Left kidney (tissue), 2 donors: ENCODE measurements around the gene UNC119B. TPM values are rescaled to one million over a fixed set of nuclear protein-coding genes. Genes with fewer than 3 reads are reported as not detected.

Source experiments
- DNase-seq: peaks from one replicate; pipeline ENCODE4 v3.0.0-alpha.2; 2013
- polyA plus RNA-seq: library from polyadenylated mRNA; unstranded; fragments of 120-200 nt; gene quantifications from one replicate; pipeline ENCODE4 v1.2.1, GENCODE V29; 2013; ENCODE audit not compliant: insufficient read length

Gene UNC119B
- polyA plus RNA-seq, 1 donor = 82.4 TPM

DNA sequence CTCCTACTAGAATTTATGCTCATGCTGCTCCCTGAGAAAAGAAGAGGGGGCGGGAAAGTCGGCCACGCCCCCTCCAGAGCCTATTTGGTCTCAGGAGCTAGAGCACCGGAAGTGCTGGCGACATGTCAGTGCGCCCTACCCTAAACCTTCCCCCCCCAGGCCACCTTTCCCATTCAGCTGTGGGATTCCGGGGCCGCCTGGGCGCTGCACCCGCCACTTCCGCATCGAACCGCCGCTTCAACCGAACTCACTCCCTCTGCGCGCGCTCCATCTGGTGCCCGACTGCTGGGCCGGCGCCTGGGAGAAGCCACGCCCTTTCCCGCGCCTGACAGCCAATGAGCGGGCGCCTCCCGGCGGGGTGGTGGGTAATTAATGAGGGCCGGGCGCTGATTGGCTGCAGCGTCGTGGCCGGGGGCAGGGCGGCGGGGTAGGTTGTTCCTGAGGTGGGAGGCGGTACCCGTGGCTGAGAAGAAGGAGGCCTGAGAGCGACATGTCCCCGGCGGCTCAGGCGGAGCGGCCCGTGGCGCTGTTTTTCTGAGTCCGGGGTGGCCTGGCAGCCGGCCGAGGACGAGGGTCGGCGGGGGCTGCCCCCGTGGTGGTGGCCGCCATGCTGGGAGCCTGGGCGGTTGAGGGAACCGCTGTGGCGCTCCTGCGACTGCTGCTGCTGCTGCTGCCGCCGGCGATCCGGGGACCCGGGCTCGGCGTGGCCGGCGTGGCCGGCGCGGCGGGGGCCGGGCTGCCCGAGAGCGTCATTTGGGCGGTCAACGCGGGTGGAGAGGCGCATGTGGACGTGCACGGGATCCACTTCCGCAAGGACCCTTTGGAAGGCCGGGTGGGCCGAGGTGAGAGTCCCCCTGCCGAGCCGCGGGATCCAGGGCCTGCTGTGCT is 23.3 kb upstream of the UNC119B start, which contains the start of gene MLEC:
TSS of gene MLEC (plus strand) at position 460 of the 888 bp plus-strand sequence. CDS start at position 608, 148 bp downstream.
- DNase-seq = peak; percentile 97

DNA sequence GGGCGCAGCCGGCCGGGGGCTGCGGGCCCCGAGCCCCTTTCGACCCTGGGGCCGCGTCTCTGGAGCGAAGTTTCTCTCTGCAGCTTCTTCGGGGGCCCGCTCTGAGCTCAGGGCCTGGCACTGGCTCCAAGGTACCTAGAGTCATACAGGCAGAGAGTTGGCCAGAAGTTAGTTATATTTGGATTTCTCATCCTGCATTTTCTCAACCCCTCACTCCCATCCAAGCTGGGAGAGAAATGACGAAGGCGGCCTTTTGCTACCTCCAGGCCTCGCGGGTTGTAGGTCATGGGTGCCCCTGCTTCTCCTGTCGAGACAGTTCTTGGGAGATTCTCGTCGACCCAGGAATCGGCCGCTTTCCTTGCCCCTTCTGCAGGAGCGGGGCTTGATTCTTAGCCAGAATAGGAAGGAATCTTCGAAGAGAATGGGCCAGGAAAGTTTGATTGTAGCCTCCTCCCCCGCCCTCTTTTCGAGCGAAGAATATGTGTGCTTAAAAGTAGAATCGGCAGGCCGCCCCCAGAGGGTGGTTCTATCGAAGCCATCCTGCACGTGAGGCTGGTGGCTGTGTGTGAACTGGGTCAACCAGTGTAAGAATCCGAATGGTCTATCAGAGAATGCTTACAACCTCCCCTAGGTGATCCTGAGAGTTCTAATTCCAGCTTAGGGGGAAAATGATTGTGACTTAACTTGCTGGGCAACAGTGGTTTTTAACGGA is 22.5 kb upstream of the UNC119B start:
- DNase-seq = no peak

DNA sequence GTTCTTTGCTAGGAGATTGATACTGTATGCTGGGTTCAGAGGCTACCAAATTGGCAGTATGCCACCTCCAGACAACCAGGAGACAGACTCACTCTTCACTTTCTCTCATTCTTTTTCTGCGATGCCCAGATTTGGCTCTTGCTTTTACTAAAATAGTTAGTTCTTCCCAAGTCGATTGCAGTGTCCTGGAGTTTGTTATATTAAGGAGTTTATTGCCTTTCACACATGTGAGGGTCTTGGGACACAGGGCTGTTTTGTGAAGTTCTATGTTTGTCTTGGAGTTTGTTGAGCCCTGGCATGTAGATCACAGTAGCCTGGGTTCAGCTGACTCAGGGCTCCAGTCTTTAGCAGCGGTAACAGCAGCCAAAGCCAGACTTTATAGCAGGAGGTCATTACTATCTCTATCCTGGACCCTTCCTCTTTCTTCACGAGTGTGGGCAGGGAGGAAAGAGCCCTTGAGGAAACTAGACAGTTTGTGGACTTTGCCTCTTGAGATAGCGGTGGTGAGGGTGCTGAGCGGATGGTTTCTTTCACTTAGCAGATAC is 21.7 kb upstream of the UNC119B start:
- no peak for DNase-seq

- no peak for DNase-seq
Observed at GRCh38 chr12:120689397-120690082, 20.7 kb upstream of the UNC119B start.

DNA sequence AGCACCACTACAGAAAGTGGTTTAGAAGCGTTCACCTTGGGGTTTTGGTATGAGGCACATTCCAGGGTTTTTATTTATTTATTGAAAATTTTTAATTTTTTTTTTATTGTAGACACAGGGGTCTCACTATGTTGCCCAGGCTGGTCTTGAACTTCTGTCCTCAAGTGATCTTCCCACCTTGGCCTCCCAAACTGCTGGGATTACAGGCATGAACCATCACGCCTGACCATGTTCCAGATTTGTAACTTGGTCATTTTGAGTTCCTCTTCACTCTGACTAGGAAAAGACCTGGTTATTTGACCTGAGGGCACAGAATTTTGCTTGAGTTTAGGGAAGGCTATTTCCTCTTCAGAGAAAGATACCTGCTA is 20.2 kb upstream of the UNC119B start:
- DNase-seq = no peak

DNA sequence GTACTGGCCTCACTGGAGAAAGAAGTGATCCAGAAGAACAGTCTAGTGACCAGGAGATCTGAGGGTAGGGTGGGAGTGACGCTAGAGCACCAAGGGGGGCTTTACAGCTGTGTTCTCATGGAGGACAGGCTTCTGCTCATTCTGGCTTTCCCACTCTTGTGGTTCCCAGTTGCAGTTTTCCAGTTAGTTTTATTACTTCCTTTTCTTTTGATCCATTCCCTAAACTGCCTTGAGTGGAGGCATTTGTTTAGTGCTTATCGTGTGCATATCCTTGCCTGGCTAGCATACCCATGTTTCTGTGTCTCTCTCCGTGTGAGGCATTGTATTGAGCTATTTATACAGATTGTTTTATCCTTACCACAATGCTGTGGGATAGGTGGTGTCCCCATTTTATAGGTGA is 19.3 kb upstream of the UNC119B start:
- DNase-seq = no peak

GRCh38 chr12:120692524-120693033 is 17.7 kb upstream of the UNC119B start:
- DNase-seq = no peak

DNA sequence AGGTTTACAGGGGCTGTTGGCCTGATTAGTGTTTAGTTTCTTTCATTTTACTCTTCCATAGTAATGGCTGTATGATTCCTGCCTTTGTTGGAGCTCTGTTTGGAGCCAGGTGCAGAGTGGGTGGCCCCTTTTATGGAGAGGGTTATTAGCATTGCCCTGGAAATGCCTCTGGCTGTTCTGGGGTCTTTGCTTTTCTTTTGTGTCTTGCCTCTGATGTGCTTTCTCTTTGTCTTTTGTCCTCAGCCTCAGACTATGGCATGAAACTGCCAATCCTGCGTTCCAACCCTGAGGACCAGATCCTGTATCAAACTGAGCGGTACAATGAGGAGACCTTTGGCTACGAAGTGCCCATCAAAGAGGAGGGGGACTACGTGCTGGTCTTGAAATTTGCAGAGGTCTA is 16.4 kb upstream of the UNC119B start:
- no peak for DNase-seq

- no peak for DNase-seq
Observed at GRCh38 chr12:120696626-120697025, 13.6 kb upstream of the UNC119B start.

DNA sequence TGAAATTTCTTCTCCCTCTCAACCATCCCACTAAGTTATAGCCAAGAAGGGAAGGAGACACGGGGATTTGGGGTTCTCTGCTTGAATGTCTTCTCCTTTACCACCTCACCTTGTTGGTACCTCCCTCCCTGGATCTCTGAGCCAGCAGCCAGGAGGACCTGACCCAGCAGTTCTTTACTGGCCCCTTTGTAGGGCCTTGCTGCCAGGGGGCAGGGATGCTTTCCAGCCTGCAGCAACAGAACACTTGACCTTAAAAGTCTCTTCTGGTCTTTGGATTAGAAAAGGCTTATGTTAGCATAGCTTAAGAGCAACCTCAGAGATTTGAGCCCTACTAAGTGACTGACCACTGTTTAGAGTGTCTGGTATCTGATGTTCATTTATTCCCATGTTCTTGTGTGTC is 12.9 kb upstream of the UNC119B start:
- DNase-seq = no peak

GRCh38 chr12:120698665-120699064 is 11.6 kb upstream of the UNC119B start:
- no peak for DNase-seq

DNA sequence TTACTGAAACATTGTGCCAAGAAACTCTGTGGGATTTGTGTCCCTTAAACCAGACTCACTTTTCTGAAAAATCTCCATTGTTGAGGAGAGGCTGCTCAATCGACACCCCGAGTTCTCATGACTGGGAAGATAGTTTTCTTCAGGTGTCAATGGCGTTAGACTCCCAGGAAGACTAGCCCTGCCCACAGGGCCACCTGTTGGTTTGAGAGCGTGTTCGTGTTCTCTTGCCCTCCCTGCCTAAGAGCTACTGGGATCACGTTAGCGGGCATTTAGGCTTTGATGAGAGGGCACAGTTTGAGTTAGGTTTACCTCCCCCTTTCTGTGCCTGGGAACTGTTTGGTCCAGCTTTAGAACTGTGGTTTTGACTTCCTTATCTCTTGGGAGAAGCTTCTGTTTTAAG is 10.7 kb upstream of the UNC119B start:
- DNase-seq = no peak

DNA sequence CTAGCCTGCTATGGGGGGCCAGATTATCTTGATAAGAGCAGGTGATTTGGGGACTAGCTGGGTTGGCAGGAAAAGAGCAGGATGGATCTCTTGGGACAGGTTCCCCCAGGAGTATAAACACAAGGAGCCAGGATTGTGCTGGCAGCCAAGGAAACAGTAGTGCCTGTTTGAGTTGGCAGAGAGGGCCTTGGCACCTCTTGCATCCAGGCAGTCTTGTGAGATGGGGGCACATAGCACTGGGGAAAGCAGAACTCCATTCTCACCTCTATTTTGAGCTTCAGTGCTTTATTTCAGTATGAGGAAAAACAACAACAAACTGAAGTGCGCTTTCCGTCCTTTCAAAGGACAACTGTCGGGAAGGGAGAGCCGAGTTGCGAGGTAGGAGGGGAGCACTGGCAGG is 9.4 kb upstream of the UNC119B start:
- no peak for DNase-seq

DNA sequence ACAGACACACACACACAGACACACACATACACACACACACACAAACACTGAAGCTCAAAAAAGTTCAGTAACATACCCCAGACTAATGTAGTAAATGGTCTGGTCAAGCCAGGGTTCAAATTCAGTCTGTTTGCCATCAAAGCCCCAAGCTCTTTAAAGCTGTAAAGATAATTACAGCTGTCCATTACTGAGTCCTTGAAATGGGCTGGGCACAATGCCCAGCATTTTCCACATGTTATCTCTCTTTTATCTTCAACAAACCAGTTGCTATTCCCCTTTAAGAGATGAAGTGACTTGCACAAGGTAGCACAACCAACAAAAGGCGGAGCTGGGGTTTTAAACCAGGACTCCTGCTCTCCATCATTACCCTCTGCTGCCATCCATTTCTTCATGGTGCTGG is 7.6 kb upstream of the UNC119B start:
- DNase-seq = no peak

- no peak for DNase-seq
Observed at GRCh38 chr12:120703311-120703942, 6.8 kb upstream of the UNC119B start.

DNA sequence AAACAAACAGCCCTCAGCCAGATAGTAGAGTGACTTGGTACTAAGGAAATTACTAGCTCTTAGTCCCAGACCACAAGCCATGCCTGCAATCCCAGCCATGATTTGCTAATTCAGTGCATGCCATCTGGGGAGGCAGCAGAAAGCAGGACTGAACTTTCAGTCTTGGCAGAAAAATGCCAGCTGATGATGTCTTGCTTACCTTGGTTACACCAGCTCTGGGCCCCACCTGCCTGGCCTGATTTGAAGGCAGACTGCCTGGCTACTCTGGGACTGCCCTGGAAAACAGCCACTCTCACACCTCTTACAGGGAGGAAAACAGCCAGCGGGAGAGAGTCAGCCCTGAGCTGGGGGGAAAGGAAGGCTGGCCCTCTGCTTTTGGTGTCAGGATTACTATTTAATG is 4.6 kb upstream of the UNC119B start:
- no peak for DNase-seq

DNA sequence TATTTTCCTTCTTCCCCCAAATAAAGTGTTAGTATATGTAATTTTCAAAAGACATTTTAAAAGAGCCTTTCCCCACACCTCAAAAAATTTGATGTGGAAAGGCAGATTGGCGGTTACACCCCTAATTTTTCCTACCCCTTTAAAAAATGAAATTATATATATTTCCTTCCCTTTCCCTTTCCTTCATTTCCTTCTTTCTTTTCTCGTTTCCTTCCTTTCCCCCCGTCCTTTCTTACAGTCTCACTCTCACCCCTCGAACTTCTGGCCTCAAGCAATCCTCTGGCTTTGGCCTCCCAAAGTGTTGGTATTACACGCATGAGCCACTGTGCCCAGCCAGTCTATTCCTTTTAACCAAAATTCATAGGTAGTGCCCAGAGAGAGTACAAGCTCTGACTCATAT is 4.2 kb upstream of the UNC119B start:
- DNase-seq = no peak

DNA sequence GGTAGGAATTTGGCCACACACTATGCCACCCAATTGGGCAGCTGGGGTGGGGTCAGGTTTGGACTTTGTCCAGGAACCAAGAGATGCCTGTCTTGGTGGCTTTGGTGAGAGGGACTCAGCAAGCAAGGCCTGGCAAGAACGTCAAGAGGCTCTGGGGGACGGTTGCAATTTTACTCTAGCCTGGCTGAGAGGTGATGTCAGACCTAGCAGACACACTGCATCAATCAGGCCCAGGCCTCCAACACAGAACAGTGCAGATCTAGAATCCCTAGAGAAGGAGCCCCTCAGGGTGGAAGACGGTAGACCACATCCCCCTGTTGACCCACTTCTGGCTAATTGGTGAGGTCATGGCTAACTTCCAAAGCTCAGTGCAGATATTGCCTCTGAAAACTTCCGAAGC is 1.6 kb upstream of the UNC119B start:
- no peak for DNase-seq

DNA sequence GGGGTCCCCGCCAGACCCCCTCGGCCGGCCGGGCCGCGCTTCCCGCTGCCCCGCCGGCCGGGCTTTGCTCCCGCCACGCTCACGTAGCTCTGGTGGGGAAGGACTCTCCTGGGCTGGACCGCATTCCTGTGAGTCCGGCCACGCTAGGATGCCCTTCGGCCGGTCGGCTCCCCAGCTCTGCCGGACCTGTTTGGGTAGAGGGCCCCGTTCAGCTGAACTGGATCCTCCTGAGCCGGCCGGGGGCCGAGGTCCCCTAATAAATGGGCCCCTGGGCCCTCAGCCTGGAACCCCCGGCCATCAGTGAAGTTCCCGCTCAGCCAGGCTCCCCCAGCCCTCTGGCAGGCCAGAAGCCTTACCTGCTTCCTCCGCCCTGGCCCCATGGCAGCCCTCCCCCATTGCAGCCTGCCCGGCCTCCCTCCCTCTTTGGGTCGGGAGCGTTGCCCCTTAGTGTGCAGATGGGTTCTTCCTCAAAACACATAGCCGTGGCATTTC is 593 bp downstream of the UNC119B start:
- DNase-seq = peak; percentile 32

DNA sequence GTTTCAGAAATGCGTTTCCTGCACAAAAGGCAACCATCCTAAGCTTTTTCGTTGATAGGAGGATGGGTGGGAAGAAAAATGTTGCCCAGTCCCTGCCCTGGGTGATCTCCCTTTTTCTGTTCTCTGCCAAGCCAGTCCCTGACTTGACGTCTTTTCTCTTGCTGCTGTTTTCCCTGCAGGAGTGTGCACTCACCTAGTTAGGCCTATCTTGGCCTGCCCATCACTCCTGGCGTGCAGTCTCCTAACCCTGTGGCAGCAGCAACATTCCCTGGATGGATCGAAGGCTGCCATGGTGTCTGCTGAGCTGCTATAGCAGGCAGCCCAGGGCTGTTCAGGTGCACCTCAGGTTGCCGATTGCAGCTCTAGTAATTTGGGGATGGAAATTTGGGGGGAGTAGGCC is 1.2 kb downstream of the UNC119B start:
- DNase-seq = no peak

DNA sequence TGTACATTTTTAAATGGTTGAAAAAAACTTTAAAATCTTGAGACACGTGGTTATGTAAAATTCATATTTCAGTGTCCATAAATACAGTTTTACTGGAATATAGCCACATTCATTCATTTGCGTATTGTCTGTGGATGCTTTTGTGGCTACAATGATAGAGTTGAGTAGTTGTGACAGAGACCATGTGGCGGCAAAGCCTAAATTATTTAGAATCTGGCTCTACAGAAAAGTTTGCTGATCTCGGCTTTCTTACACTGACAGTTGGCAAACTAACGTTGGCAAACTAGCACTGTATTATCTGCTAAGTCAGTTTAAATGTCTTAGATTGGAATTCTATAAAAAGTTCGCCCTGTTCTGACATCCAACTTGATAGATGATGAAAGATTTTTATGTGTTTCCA is 2.4 kb downstream of the UNC119B start:
- DNase-seq = no peak
